ENCODE data around the gene FCMR. TPM values are rescaled to one million over a fixed set of nuclear protein-coding genes. Genes with fewer than 3 reads are reported as not detected.

FCMR gene
- polyA plus RNA-seq, 3 donors from 2014 or later = 255 to 454 (median 370) TPM

- H3K4me1 Mint-ChIP-seq = peaks cover 3 to 15% of the 10 kb centered on the region in 2 donors
- peaks cover 3 to 9% (median 4%) of the 10 kb centered on the region in 3 donors for H3K36me3 Mint-ChIP-seq
- peaks cover 0 to 9% (median 0%) of the 10 kb centered on the region in 3 donors for H3K27me3 Mint-ChIP-seq (ENCODE audit: low read depth in 3 of 3)
- H3K9me3 Mint-ChIP-seq = no peaks in the 10 kb centered on the region
- no peak for DNase-seq
- no peak within 1 kb of the TSS for H3K4me3 Mint-ChIP-seq
- no peak within 1 kb of the TSS for H3K27ac Mint-ChIP-seq
These were observed 24.6 kb downstream of the FCMR start, which contains the start of gene IL24 for GRCh38 chr1:206897175-206897574. Gene IL24 (plus strand): TSS chr1:206897443. CDS start chr1:206897833, 390 bp downstream.

- H3K9me3 Mint-ChIP-seq = no peaks in the 10 kb centered on the region
- DNase-seq = no peak
- peaks cover 0 to 10% of the 10 kb centered on the region in 2 donors for H3K4me1 Mint-ChIP-seq
- peaks cover 0 to 13% (median 0%) of the 10 kb centered on the region in 3 donors for H3K27me3 Mint-ChIP-seq (ENCODE audit: low read depth in 3 of 3)
- H3K36me3 Mint-ChIP-seq = peaks cover 3 to 8% (median 4%) of the 10 kb centered on the region in 3 donors
- H3K27ac Mint-ChIP-seq = no peak overlapping the region
- no peak overlapping the region for H3K4me3 Mint-ChIP-seq
These were observed 25.5 kb downstream of the FCMR start for GRCh38 chr1:206896261-206896660.

GRCh38 chr1:206895837-206896242, 25.9 kb downstream of the FCMR start:
- Mint-ChIP-seq H3K4me3 (no peak overlapping the region), H3K9me3 (no peaks in the 10 kb centered on the region), H3K27me3 (ENCODE audit: low read depth in 3 of 3) (peaks cover 0 to 13% (median 2%) of the 10 kb centered on the region in 3 donors), H3K27ac (peak overlapping the region in 1 of 6 donors; percentile 25), H3K36me3 (peaks cover 3 to 9% (median 4%) of the 10 kb centered on the region in 3 donors), H3K4me1 (peaks cover 3 to 10% of the 10 kb centered on the region in 2 donors)
- no peak for DNase-seq

- no peak for DNase-seq
- Mint-ChIP-seq H3K36me3 (peaks cover 3 to 5% (median 4%) of the 10 kb centered on the region in 3 donors), H3K9me3 (no peaks in the 10 kb centered on the region), H3K27ac (peak overlapping the region in 1 of 6 donors; percentile 25), H3K27me3 (ENCODE audit: low read depth in 3 of 3) (peaks cover 0 to 13% (median 2%) of the 10 kb centered on the region in 3 donors), H3K4me3 (no peak overlapping the region), H3K4me1 (peaks cover 6 to 10% of the 10 kb centered on the region in 2 donors)
These were observed 26.4 kb downstream of the FCMR start for GRCh38 chr1:206895325-206895724.

- Mint-ChIP-seq H3K27ac (no peak overlapping the region), H3K9me3 (no peaks in the 10 kb centered on the region)
These were observed 28.4 kb downstream of the FCMR start for GRCh38 chr1:206893380-206893779.

GRCh38 chr1:206892351-206892984, 29.3 kb downstream of the FCMR start:
- Mint-ChIP-seq H3K9me3 (no peaks in the 10 kb centered on the region), H3K36me3 (peaks cover 4 to 8% (median 5%) of the 10 kb centered on the region in 3 donors), H3K4me1 (peaks cover 6 to 12% of the 10 kb centered on the region in 2 donors), H3K27me3 (ENCODE audit: low read depth in 3 of 3) (peaks cover 0 to 14% (median 2%) of the 10 kb centered on the region in 3 donors), H3K4me3 (no peak overlapping the region), H3K27ac (no peak overlapping the region)
- no peak for DNase-seq

More at GRCh38 chr1:206893380-206893779, 28.4 kb downstream of the FCMR start:
- DNase-seq = no peak
- peaks cover 0 to 14% (median 2%) of the 10 kb centered on the region in 3 donors for H3K27me3 Mint-ChIP-seq (ENCODE audit: low read depth in 3 of 3)
- H3K4me3 Mint-ChIP-seq = no peak overlapping the region
- H3K36me3 Mint-ChIP-seq = peaks cover 4 to 8% (median 5%) of the 10 kb centered on the region in 3 donors
- peaks cover 6 to 12% of the 10 kb centered on the region in 2 donors for H3K4me1 Mint-ChIP-seq

- DNase-seq = no peak
- H3K4me3 Mint-ChIP-seq = no peak overlapping the region
- peak overlapping the region in 1 of 6 donors; percentile 15 for H3K27ac Mint-ChIP-seq
- H3K27me3 Mint-ChIP-seq (ENCODE audit: low read depth in 3 of 3) = peaks cover 0 to 10% (median 2%) of the 10 kb centered on the region in 3 donors
- peaks cover 6 to 12% of the 10 kb centered on the region in 2 donors for H3K4me1 Mint-ChIP-seq
- no peaks in the 10 kb centered on the region for H3K9me3 Mint-ChIP-seq
- peaks cover 5 to 8% (median 7%) of the 10 kb centered on the region in 3 donors for H3K36me3 Mint-ChIP-seq
These were observed 30.3 kb downstream of the FCMR start for GRCh38 chr1:206891412-206891811.

GRCh38 chr1:206890125-206891060, 31.3 kb downstream of the FCMR start:
- no peak for DNase-seq
- H3K36me3 Mint-ChIP-seq = peaks cover 5 to 8% (median 8%) of the 10 kb centered on the region in 3 donors
- peak overlapping the region in 3 of 6 donors; percentile 8 to 54 (median 13) for H3K27ac Mint-ChIP-seq
- peaks cover 6 to 12% of the 10 kb centered on the region in 2 donors for H3K4me1 Mint-ChIP-seq
- no peak overlapping the region for H3K4me3 Mint-ChIP-seq
- peaks cover 0 to 12% (median 2%) of the 10 kb centered on the region in 3 donors for H3K27me3 Mint-ChIP-seq (ENCODE audit: low read depth in 3 of 3)
- no peaks in the 10 kb centered on the region for H3K9me3 Mint-ChIP-seq

GRCh38 chr1:206887701-206888100, 34.0 kb downstream of the FCMR start:
- DNase-seq = no peak
- no peaks in the 10 kb centered on the region for H3K9me3 Mint-ChIP-seq
- peaks cover 11 to 32% of the 10 kb centered on the region in 2 donors for H3K4me1 Mint-ChIP-seq
- peaks cover 4 to 8% (median 5%) of the 10 kb centered on the region in 3 donors for H3K36me3 Mint-ChIP-seq
- H3K4me3 Mint-ChIP-seq = no peak overlapping the region
- no peak overlapping the region for H3K27ac Mint-ChIP-seq
- peaks cover 2 to 10% (median 3%) of the 10 kb centered on the region in 3 donors for H3K27me3 Mint-ChIP-seq (ENCODE audit: low read depth in 3 of 3)

- Mint-ChIP-seq H3K36me3 (peaks cover 4 to 8% (median 5%) of the 10 kb centered on the region in 3 donors), H3K4me3 (no peak overlapping the region), H3K9me3 (no peaks in the 10 kb centered on the region), H3K27me3 (ENCODE audit: low read depth in 3 of 3) (peaks cover 2 to 7% (median 3%) of the 10 kb centered on the region in 3 donors), H3K27ac (no peak overlapping the region), H3K4me1 (peaks cover 11 to 32% of the 10 kb centered on the region in 2 donors)
- no peak for DNase-seq
These were observed 34.9 kb downstream of the FCMR start for GRCh38 chr1:206886831-206887230.

GRCh38 chr1:206885341-206886060, 36.2 kb downstream of the FCMR start:
- no peak overlapping the region for H3K27ac Mint-ChIP-seq
- no peaks in the 10 kb centered on the region for H3K9me3 Mint-ChIP-seq
- no peak overlapping the region for H3K4me3 Mint-ChIP-seq
- H3K4me1 Mint-ChIP-seq = peaks cover 7 to 24% of the 10 kb centered on the region in 2 donors
- peaks cover 0 to 8% (median 4%) of the 10 kb centered on the region in 3 donors for H3K36me3 Mint-ChIP-seq
- no peak for DNase-seq
- H3K27me3 Mint-ChIP-seq (ENCODE audit: low read depth in 3 of 3) = peaks cover 0 to 6% (median 3%) of the 10 kb centered on the region in 3 donors

GRCh38 chr1:206883876-206884275, 37.9 kb downstream of the FCMR start:
- H3K27ac Mint-ChIP-seq = no peak overlapping the region
- DNase-seq = peak; percentile 11 to 22 (median 15)
- H3K27me3 Mint-ChIP-seq (ENCODE audit: low read depth in 3 of 3) = peaks cover 0 to 3% (median 3%) of the 10 kb centered on the region in 3 donors
- H3K36me3 Mint-ChIP-seq = peaks cover 0 to 11% (median 5%) of the 10 kb centered on the region in 3 donors
- no peaks in the 10 kb centered on the region for H3K9me3 Mint-ChIP-seq
- peaks cover 5 to 20% of the 10 kb centered on the region in 2 donors for H3K4me1 Mint-ChIP-seq
- H3K4me3 Mint-ChIP-seq = peak overlapping the region in 1 of 5 donors; percentile 27

- H3K27ac Mint-ChIP-seq = no peak overlapping the region
These were observed 38.6 kb downstream of the FCMR start for GRCh38 chr1:206883160-206883559.

More at GRCh38 chr1:206883160-206883559, 38.6 kb downstream of the FCMR start:
- H3K9me3 Mint-ChIP-seq = peaks cover 2 to 5% (median 4%) of the 10 kb centered on the region in 6 donors
- peaks cover 0 to 3% (median 3%) of the 10 kb centered on the region in 3 donors for H3K27me3 Mint-ChIP-seq (ENCODE audit: low read depth in 3 of 3)
- H3K36me3 Mint-ChIP-seq = peaks cover 5 to 16% (median 9%) of the 10 kb centered on the region in 3 donors
- peaks cover 5 to 20% of the 10 kb centered on the region in 2 donors for H3K4me1 Mint-ChIP-seq
- no peak overlapping the region for H3K4me3 Mint-ChIP-seq
- DNase-seq = no peak
